Measurements from ENCODE around the gene DIPK2B.

DNA sequence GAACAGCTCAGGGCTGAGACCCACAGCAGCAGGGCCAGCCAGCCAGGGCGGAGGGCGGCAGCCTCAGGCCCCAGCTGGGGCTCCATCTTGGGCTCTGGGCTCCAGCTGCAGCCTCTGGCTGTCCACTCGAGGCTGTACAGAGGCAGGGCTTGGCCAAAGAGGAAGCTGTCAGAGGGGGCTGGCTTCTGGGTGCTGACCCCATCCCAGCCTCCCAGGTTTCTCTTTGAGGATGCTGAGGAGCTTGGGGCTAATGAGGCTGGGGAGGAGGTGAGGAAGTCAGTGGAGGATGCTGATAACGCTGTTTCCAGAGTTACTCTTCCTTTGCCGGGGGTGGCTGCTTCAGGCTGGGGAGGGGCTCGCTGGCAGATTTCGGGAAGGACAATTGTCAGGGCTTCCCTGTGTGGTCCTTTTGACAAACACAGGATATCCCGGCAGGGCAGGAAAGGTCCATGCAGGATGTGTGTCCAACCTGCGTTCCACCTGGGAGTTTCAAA, at the start of gene DIPK2B:
- no peak for TF ChIP-seq MAZ (IDR thresholded peaks at IDR 0.05; ENCODE audit: borderline replicate concordance, low read depth, low read length)
- no peak for TF ChIP-seq MAFK (IDR thresholded peaks at IDR 0.05; ENCODE audit: low read depth, low read length)
- no peak for TF ChIP-seq RAD21 (IDR thresholded peaks at IDR 0.05; ENCODE audit: low read length)
- TF ChIP-seq, protein P1, sequence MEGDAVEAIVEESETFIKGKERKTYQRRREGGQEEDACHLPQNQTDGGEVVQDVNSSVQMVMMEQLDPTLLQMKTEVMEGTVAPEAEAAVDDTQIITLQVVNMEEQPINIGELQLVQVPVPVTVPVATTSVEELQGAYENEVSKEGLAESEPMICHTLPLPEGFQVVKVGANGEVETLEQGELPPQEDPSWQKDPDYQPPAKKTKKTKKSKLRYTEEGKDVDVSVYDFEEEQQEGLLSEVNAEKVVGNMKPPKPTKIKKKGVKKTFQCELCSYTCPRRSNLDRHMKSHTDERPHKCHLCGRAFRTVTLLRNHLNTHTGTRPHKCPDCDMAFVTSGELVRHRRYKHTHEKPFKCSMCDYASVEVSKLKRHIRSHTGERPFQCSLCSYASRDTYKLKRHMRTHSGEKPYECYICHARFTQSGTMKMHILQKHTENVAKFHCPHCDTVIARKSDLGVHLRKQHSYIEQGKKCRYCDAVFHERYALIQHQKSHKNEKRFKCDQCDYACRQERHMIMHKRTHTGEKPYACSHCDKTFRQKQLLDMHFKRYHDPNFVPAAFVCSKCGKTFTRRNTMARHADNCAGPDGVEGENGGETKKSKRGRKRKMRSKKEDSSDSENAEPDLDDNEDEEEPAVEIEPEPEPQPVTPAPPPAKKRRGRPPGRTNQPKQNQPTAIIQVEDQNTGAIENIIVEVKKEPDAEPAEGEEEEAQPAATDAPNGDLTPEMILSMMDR (conservative IDR thresholded peaks at IDR 0.05; ENCODE audit: low read depth, low read length): no peak
- TF ChIP-seq, protein P2, sequence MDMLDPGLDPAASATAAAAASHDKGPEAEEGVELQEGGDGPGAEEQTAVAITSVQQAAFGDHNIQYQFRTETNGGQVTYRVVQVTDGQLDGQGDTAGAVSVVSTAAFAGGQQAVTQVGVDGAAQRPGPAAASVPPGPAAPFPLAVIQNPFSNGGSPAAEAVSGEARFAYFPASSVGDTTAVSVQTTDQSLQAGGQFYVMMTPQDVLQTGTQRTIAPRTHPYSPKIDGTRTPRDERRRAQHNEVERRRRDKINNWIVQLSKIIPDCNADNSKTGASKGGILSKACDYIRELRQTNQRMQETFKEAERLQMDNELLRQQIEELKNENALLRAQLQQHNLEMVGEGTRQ (IDR thresholded peaks at IDR 0.05; ENCODE audit: low read depth, low read length): no peak
- no peak for TF ChIP-seq RCOR1 (IDR thresholded peaks at IDR 0.05; ENCODE audit: insufficient replicate concordance, low read length)
- TF ChIP-seq POLR2A (IDR thresholded peaks at IDR 0.05; ENCODE audit: low read depth, low read length): no peak
- no peak for TF ChIP-seq MXI1 (IDR thresholded peaks at IDR 0.05; ENCODE audit: borderline replicate concordance, low read depth, low read length)
- TF ChIP-seq, protein P3, sequence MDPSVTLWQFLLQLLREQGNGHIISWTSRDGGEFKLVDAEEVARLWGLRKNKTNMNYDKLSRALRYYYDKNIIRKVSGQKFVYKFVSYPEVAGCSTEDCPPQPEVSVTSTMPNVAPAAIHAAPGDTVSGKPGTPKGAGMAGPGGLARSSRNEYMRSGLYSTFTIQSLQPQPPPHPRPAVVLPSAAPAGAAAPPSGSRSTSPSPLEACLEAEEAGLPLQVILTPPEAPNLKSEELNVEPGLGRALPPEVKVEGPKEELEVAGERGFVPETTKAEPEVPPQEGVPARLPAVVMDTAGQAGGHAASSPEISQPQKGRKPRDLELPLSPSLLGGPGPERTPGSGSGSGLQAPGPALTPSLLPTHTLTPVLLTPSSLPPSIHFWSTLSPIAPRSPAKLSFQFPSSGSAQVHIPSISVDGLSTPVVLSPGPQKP (IDR thresholded peaks at IDR 0.05; ENCODE audit: borderline replicate concordance, low read depth, low read length): no peak
- TF ChIP-seq RFX5 (IDR thresholded peaks at IDR 0.05; ENCODE audit: low read depth, low read length): no peak
- no peak for TF ChIP-seq CEBPB (IDR thresholded peaks at IDR 0.05; ENCODE audit: low read depth, low read length)
- TF ChIP-seq FOS (IDR thresholded peaks at IDR 0.05; ENCODE audit: low read depth, low read length): no peak
- no peak for TF ChIP-seq BHLHE40 (IDR thresholded peaks at IDR 0.05; ENCODE audit: low read depth, low read length)
- TF ChIP-seq SMC3 (IDR thresholded peaks at IDR 0.05; ENCODE audit: low read depth, low read length): no peak

All from IMR-90 (cell line).